GM19463 (cell line): ENCODE measurements around the gene HRC.

Experiments used
- ATAC-seq: cut with Tn5 transposase; IDR thresholded peaks from one replicate; pipeline ENCODE4 v1.9.1; 2021; ENCODE audit warnings: mild to moderate bottlenecking, moderate library complexity; ENCODE audit not compliant: unreplicated experiment

Gene HRC

DNA sequence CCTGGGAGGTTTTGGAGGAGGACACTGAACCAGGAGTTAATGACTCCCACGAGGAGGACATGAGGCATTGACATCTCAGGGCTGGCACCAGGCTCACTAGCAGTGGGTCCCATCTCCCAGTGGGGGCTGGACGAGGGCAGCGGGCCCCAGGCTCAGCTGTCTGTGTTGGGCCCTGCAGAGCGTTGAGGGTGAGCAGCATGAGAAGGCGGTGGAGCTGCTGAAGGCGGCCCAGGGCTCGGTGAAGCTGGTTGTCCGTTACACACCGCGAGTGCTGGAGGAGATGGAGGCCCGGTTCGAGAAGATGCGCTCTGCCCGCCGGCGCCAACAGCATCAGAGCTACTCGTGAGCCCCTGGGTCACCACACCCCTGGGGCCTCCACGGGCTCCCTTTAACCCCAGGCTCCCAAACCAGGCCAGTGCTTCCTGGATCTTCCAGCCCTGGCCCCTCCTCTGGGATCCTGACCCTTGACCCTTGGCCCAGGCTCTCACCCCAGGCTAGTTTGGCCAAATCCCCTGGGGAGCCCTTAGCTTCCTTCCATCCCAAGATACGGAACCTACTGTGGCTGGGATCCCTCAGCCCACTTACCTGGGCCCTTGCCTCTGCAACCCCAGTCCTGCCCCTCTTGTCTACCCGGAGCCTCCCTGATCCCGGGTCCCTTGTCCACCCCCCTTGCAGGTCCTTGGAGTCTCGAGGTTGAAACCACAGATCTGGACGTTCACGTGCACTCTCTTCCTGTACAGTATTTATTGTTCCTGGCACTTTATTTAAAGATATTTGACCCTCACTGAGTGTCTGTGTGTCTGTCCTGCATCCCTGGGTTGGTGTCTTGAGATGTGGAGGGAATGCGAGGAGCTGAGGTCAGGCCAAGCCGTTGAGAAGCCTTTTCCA, 37.3 kb downstream of the HRC start:
- no peak for ATAC-seq

DNA sequence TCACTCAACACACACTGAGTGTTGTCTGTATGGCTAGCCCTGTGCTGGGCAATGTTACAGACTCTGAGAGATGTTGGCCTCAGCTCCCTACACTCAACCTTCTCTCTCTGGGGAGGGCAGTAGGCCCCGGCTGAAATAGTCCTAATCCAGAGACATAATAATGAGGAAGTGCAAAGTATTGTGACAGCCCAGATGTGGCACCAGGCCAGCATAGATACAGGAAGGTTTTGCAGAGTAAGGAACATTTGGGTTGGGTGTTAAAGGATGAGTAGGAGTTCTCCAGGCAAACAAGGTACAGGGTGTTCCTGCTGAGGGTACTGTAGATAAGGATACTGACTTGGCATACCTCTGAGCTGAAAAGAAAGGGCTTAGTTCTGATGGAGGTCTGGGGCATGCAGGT, 38.7 kb downstream of the HRC start:
- ATAC-seq = no peak

DNA sequence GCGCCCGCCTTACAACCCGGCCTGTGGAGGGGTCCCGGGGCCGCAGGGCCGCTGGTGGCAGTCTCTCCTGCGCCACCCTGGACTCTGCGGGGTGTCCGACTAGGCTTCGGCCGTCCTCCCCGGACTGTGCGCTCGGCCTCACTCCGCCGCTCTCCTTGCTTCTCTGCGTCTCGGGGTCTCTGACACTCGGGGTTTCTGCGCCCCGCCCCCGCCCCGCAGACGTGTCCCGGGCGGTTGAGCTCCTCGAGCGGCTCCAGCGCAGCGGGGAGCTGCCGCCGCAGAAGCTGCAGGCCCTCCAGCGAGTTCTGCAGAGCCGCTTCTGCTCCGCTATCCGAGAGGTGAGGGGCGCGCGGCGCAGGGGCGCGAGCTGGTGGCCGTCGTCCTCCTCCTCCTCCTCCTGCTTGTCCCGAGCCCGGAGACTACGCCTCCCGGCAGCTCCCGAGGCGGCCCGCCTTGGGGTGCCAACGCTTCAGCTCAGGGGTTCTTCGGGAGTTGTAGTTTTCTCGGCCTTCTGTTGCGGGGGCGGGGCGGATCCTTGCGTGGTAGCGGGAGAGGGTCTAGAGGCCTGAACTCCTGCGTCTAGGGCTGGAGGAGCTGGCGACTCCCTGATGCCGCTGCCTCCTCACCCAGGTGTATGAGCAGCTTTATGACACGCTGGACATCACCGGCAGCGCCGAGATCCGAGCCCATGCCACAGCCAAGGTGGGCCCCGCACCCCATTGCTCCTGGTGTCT, 40.4 kb downstream of the HRC start:
- no peak for ATAC-seq

DNA sequence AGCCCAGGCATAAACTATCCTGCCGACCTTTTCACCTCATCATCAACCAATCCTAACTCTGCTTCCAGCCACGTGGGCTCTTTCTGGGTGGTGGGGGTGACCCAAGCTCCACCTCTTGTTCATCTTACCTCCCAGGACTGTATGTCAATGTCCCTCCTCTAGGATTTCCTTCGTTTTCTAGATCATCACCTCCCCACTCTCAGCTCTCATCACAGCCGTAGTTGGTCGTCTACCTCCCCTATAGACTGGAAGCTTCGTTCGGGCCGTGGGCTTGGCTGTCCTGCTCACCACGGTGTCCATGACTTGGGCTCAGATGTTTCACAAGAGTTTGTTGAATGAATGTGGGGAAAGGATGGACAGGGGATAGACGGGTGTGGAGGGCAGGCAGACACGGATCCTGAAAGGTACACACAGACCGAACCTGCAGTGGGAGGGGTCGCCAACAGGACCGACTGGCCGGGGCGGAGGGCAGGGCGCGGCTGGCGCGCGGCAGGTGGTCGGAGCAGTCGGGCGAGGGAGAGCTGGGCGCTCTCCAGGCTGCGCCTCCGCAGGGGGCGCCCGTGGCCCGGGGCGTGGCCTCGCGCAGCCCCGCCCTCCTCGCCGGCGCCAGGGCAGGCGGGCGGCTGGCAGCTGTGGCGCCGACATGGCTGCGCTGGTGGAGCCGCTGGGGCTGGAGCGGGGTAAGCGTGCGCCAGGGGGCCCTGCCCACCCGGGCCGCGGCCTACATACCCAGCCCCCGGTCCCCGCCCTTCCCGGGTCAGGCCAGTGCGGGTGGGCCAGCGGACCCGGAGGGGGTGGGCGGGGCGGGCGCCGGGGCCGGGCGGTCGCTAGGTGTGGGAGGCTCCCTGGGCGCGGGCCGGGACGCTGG, 41.2 kb downstream of the HRC start, which contains the start of gene LIN7B:
LIN7B (plus strand) TSS at position 609 of the 868 bp plus-strand sequence; CDS start at position 644, 35 bp downstream.
- ATAC-seq = peak; percentile 49

GRCh38 chr19:49111218-49111998, 43.8 kb downstream of the HRC start:
- ATAC-seq = no peak

DNA sequence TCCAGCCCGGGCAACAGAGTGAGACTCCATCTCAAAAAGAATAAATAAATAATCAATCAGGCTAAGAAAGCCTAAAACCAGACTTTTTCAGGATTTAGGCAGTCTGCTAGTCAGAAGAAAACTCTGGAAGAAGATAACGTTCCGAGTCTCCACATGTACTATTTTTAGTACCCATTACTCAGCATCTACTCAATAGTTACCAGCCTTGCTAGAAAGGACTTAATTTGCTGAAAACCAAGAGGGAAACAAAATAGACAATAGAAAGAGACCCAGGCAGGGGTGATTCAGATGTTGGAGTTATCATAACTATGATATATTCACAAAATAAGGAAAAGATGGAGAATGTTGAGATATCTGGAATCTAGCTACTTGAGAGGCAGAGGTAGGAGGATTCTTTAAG, 44.6 kb downstream of the HRC start:
- no peak for ATAC-seq

- no peak for ATAC-seq
Observed at GRCh38 chr19:49109569-49110233, 45.5 kb downstream of the HRC start.

DNA sequence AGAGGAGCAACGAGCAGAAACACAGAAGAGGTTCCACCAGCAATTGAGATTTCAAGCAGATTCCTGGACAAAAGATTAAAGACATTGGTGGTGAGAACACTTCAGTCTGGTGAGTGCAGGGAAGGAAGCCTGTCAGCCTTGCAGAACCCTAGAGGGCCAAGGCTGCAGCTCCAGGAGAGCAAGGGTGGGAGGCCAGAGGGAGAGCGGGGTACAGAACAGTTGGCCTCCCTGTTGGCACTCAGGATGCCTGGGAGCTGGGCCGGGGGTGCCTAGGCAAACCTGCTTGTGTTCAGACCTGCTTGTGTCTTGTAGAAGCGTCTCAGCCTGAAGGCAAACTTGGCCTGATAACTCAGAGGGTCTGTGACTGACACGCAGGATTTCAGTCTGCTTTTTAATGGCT, 46.1 kb downstream of the HRC start:
- ATAC-seq = no peak

DNA sequence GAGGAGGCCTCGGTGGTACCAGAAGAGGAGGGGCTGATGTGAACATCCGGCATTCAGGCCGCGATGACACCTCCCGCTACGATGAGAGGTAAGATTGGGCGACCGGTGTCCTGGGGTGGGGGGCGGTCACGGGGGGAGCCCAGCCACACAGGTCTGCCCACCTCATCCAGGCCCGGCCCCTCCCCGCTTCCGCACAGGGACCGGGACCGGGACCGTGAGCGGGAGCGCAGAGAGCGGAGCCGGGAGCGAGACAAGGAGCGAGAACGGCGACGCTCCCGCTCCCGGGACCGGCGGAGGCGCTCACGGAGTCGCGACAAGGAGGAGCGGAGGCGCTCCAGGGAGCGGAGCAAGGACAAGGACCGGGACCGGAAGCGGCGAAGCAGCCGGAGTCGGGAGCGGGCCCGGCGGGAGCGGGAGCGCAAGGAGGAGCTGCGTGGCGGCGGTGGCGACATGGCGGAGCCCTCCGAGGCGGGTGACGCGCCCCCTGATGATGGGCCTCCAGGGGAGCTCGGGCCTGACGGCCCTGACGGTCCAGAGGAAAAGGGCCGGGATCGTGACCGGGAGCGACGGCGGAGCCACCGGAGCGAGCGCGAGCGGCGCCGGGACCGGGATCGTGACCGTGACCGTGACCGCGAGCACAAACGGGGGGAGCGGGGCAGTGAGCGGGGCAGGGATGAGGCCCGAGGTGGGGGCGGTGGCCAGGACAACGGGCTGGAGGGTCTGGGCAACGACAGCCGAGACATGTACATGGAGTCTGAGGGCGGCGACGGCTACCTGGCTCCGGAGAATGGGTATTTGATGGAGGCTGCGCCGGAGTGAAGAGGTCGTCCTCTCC, 47.4 kb downstream of the HRC start:
- ATAC-seq = no peak

- ATAC-seq = no peak
Observed at GRCh38 chr19:49106648-49107135, 48.5 kb downstream of the HRC start.

GRCh38 chr19:49104229-49104864, 50.8 kb downstream of the HRC start:
- no peak for ATAC-seq

DNA sequence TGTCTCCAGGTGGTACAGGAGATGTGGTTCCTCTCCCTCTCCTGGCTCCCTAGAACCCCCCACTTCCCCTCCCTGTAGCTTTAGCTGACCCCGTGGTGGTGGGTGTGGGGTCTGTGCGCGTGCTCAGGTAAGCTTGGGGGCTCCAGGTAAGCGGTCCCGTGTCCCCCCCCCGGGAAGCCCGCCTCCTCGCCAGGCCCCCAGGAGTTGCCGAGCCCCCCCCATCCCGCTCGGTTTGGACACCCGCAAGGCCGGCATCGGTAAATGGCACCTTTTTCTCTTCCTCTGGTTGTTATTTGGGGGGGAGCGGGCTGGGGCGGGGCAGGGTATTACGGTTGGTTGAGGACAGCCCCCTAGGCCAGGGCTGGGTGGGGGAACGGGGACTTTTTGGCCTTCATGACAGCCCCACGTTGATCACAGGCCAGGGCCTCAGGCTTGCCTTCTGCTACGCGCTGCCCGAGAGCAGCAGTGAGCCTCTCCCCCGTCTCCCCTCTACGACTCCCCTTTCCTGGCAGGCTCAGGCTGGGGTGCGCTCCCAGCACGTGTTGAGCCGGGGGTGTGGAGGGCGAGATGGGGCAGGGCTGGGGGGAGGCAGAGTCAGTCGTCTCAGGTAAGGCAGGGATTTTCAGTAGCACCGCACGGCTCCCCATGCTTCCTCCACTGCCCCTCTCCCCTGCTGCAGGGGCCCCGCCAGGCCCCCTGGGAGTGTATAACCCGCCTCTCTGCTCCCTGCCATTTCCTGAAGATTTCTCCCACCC, 51.7 kb downstream of the HRC start:
- ATAC-seq = no peak

DNA sequence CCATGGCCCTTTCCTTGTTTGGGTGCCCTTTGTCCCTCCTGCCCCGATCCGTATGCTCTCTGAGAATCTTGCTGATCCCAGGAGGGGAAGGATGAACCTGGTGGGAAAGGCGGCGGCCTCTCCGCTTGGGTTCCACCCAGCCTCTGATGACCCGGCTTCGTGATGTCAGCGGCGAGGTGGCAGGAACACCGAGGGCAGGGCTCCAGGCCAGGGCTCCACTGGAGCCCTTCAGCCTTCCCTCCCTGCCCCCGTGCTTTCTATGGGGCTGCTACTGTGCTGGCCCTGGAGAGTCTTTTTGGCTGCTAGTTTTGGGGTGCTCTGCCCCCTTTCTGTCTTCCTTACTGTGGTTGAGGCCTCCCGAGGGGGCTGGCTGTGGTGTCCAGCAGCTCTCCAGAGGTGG, 52.9 kb downstream of the HRC start:
- ATAC-seq = no peak
